HT-29 (cell line): ENCODE results near the gene MAMLD1. TPM values are rescaled to one million over a fixed set of nuclear protein-coding genes. Genes with fewer than 3 reads are reported as not detected.

Experiments
- DNase-seq: peaks from one replicate; pipeline ENCODE4 v3.0.0-alpha.2; 2015; ENCODE audit warnings: low spot score
- total RNA-seq: library from RNA; depleted of rRNA; stranded (reverse); fragments of >200 nt; shearing (Covaris generic); gene quantifications from 2 replicates; pipeline ENCODE4 v1.2.3, GENCODE V29; 2014

Gene MAMLD1
- total RNA-seq, 1 experiment from 2014 or later, result 0.15 TPM

DNA sequence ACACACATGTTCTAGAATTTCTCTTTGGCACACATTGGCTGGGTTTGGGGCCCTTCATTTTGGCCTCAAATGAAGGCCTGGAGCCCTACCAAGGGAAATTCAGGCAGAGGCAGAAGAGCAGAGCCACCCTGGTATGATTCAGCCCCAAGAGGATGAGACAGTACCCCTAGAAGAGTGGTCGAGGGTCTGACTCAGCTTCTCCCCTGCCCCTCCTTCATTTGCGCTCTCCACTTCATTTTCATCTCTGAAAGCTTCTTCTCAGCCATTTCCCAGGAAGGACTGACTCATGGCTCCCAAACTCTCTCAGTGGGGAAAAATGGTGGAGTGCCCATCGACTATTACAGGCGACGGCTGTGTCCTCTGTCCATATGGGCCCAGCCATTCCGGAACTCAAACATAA is 43.5 kb downstream of the MAMLD1 start:
- DNase-seq, result no peak

DNA sequence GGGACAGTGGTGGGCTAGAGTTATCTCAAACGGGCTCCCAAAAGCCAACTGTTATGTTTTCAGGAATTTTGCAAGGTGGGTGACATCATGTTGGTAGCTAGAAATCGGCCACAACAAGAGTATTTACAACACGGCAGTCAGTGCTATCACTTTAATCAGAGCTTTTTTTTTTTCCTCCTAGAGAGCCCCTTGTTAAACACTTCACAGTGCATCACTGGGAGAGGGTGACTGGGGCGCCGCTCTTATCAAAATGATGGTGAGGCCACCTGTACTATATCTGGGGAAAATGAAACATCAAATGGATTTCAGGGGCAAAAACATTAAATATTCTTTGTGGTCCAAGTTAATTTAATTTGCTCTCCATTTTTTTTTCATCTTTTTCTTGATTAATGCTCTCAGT is 44.9 kb downstream of the MAMLD1 start:
- DNase-seq, result no peak

DNA sequence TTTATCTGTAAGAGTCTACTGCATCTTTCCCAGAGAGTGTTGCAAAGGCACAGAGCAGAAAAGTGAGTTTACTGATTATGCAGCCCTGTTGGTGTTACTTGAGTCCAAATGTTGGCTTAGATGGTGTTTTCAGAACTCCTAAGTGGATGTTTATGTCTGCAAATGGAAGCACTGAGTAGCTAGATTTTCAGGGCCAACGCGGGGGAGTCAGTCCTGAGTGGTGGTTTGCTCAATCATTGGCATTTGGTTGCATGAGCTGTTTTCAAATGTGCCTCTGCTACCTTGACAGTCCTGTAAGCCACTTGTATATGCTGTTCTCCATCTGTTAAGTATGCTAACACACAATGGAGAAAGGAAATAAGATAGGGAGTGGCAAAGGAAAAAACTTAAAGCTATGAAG is 45.4 kb downstream of the MAMLD1 start:
- DNase-seq, result no peak

DNA sequence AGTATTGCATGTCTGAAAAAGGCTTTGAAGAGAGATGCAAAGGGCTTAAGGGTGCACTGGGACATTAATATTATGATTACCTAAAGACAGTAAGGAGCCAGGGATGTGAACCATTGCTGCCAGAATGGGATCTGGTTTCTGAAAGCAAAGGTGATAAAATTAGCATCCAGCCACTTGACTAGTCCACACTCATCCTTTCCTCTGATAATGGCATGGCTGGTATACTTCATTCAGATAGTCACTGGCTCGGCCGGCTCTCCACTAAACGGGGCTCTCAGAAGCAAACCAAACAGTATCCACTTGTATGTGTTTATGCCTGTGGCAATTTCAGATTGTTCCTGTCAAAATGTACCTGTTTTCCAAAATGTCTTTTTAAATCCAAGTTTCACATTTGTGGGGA is 46.4 kb downstream of the MAMLD1 start:
- no peak for DNase-seq

DNA sequence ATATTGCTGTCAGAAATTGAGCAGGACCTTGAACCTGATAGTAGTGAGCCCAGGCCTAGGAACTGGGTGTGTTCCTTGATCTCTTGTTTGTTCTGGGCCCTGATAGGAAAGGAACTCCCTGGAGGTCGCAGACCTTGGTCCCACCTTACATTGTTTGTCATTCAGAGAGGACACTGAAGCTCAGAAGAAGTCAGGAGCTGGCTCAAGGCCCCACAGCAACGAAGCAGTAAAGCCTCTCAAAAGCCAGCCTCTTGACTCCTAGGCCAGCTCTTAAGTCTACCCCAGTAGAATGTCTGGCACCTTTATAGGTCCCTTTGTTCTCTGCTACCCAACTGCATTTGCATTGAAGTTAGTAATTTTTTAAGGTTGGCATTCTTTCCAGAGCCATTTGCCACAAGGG is 46.8 kb downstream of the MAMLD1 start:
- DNase-seq, result no peak

DNA sequence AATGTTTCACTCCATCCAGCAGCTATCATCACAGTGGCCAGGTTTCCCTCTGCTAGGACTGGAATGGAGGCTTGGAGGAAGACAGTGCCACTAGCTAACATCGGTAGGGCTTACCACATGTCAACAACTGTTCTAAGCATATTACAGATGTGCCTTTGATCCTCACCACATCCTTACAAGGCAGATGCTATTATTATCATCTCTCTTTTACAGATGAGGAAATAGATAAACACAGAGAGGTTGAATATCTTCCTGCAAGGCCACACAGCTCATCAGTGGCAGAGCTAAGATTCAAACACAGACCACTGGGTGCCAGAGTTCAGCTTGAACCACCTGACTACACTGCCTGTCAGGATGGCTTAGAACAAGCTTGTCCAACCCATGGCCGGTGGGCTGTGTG is 47.4 kb downstream of the MAMLD1 start:
- no peak for DNase-seq

DNA sequence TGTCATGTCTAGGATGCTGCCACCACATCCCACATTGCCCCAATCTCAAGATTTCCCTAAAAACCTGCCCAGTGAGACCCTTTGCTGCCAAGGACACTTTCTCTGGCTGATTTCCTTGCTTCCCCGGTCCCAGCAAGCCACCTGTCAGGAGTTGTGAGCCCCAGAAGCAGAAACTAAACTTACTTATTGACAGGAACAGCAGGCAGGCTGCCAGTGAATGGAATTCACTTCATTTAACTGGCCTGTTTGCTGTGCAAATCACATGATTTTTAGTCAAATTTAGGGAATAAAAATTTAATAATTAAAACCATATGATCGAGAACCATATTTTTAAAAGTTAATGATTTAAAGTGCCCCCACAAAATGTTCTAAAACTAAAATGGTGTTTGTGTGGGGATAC is 48.5 kb downstream of the MAMLD1 start:
- DNase-seq, result no peak

DNA sequence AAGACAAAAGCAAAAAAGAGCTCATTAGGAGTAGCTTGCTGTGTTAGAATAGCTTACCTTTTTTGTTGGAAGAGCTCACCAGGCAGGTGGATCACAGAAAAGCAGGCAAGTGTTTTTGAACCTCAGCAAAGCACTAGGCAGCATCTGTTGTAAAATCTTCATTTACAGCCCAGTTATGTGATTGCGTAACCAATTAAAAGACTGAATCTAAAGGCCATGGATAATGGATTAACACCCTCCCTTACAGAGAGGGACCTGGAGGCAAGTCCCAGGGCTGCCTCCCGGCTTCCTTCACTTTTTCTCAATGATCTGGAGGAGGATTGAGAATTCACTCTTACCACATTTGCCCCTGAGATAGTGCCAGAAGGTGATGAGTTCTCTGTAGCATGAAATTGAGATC is 51.1 kb downstream of the MAMLD1 start:
- DNase-seq, result no peak

DNA sequence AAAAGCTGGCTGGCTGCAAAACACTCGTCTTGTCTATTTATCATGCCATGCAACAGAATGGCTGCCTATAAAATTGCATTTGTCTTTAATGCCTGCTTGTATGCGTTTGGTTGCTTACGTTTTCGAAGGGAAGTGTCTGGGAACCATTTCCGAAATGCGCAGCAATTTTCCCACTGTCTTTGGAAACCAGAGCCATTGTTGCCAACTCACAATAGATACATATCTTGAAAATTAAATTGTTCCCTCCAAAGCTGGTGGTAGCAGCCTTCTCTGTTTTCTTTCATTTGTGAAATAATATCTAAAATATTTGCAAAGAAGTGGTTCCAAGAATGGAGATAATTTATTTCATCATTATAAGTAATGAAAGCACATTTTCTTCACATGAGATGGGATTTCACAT is 53.4 kb downstream of the MAMLD1 start:
- no peak for DNase-seq

DNA sequence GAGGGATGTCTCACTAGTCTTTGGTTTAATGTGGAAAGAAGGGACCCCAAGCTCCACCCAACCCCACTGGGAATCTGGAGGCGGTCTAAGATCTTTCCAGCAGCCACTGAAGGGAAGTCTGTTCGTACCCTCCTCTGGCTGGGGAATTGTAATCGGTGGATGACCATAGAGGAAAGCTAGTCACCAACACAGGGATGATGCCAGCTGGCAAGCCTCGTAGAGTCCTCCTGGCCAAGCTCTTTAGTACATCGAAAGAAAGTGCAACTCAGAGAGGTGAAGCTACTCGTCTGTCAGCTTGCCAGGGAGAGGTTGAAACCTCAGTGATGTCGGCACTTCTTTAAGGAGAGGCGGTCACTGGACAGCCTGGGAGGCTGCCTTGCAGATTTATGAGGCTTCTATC is 58.7 kb downstream of the MAMLD1 start:
- DNase-seq, result no peak

DNA sequence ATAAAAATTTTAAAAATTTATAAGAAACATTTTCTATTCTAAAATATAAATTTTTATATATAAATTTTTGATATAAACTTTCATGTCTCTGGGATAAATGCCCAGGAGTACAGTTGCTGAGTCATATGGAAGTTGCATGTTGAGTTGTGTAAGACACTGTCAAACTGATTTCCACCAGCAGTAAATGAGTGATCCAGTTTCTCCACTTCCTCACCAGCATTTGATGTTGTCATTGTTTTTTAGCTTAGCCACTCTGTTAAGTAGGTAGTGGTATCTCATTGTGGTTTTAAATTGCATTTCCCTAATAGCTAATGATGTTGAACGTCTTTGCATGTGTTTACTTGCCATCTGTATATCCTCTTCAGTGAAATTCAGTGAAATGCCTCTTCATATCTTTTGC is 66.5 kb downstream of the MAMLD1 start:
- no peak for DNase-seq

DNA sequence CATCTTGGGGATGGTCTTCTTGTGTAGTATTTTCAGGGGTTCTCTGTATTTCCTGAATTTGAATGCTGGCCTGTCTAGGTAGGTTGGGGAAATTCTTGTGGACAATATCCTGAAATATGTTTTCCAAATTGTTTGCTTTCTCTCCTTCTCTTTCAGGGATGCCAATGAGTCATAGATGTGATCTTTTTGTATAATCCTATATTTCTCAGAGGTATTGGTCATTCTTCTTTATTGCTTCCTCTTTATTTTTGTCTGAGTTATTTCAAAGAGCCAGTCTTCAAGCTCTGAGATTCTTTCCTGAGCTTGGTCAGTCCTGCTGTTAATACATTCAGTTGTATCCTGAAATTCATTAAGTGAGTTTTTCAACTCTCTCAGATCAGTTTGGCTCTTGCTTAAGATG is 73.1 kb downstream of the MAMLD1 start:
- DNase-seq, result no peak

DNA sequence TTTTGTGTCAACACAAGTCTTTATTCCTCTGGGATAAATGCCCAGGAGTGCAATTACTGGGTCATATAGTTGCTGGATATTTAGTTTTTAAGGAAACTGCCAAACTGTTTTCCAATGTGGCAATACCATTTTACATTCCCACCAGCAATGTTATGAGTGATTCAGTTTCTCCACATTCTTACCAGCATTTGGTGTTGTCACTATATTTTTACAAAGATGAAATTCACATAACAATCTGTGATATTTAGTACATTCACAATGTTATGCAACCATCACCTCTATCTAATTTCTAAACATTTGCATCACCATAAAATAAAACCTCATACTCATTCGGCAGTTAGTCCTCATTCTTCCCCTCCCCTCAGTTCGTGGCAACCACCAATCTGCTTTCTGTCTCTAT is 75.0 kb downstream of the MAMLD1 start:
- no peak for DNase-seq

DNA sequence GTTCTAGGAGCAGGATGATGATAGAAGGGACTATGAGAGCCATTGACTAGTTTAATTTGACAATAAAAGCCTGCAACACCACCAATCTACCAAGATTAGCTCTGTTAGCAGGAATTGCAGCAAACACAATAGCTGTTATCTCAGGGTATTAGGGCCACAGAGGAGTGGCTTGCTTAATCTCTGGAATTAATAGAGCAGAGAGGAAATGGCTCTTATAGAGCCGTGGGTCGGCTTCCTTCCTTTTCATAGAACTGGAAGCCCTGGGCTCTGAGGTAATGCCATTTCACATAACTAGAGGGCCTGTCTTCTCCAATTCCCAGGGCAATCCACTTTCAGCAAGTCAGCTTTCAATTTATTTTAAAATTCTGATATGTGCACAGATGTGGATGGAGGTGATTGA is 83.0 kb downstream of the MAMLD1 start:
- DNase-seq, result no peak

DNA sequence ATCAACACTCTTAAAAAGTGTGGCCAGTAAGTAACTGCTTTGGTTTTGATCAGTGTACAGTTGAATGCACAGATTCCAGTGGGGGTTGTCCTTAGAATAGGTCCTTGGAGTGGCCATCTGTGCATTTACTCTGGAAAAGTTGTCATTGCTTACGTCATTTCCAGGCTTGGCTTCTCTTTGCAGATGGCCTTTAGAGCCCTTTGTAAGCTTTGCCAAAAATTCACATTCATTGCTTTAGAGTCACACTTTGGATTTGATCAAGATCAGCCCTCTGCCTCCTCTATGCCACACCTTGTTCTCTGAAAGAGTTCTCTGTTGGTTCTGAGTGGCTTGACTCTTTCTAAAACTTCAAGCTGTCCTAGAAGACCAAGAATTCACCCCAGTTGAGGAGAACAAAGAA is 83.9 kb downstream of the MAMLD1 start:
- no peak for DNase-seq

DNA sequence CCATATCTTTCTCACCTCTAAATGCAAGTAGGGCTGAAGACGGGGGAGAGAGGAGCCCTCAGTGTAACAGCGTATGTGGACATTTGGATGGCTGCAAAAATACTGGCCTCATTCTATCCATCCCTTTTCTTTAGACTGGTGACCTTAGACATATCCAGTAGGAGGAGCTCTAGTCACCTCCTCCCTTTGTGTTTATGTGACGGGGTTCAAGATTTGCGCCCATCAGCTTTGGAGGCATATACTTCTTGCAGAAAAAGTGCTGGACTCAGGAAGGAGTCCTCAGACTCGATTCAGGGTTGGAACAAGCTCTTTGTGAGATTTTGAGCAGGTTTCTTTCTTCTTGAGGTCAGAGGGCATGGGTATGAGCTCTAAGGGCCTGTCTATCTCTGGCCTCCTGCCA is 86.2 kb downstream of the MAMLD1 start:
- DNase-seq, result peak; percentile 17

DNA sequence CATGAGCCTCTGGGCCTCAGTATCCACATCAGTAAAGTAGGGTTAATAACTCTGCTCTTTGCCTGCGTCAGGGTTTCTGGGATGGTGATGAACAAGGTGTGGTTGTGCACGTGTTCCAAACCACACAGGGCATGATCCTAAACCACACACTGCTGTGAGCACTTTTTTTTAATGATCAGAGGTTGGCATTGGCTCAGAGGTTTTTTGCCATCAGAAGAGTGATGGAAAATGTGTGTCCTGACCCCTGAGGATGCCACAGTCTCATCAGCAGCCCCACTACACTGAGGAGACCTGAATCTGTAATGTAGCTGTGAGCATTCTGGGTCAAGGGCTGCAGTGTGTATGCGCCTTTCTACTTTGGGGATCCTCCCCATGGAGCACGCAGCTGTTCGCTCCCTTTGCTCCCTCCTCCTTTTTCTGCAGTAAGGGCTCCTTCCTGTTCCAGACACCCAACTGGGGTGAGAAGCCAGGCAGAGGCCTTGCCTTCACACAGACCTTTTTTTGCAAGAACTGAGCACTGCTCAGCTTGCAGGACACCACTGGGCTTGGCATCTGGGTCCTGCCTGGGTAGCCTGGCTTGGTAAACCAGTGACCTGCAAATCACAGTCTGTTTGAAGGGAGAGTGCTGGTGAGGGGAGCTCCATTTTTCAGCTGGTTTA is 87.5 kb downstream of the MAMLD1 start:
- no peak for DNase-seq

DNA sequence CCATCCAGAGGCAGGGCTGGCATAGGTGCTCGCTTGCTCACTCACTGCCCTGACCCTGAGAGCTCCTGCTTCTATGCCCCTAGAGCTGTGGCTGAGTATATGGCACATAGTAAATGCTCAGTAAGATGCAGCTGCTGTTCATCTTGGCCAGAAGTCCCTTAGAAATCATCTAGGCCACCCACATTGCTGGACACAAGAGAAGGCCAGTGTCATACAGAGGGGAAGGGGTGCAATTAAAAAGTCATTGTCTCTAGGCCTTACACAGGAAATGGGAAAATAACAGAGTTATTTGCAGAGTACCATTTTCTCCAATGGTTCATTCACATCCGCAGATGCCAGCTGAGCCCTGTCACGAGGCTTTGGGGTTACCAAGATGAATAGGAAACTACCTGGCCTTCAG is 88.8 kb downstream of the MAMLD1 start:
- no peak for DNase-seq

DNA sequence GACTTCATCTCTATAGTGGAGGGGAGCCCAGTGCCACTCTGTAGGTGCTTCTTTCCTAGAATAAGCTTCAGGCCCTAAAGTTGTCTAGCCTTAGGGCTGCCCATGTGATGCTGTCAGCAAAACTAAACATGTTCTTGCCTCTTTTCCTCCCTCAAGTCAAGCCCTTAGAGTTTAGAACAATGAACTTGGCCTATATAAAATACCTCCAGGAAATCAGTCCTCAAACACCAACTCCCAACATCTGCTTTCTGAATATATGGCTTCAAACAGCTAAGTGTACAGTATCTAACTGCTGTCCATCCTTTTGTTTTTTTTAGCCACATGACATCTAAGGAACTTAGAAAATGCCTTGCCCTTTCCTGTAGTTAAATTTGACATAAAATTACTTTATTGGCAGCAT is 91.0 kb downstream of the MAMLD1 start:
- no peak for DNase-seq

DNA sequence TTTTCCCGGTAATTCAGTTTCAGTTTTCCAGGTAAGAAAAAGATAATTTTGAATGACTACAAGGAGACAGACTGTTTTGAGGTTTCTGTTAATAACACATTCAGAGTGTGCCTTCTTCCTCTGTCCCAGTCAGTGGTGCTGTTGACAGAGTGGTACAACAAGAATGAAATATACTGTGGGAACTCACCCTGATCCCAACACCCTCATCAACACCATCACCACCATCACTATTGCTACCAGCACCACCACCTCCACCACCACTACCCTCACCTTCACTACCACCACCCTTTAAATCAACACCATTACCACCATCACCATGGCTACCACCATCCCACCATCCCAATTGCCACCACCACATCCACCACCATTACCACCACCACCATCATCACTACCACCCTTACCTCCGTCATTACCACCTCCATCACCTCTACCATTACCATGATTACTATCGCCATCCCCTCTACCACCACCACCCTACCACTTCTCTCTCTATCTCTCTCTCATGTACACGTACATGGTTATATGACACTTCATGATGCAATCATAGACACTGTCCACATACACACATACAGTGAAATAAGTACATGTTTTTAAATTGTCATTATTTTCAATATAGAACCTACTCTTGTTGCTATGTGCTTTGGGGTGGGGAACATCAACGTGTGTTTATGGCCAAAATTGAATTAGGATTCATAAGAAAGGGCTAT is 91.5 kb downstream of the MAMLD1 start:
- no peak for DNase-seq

DNA sequence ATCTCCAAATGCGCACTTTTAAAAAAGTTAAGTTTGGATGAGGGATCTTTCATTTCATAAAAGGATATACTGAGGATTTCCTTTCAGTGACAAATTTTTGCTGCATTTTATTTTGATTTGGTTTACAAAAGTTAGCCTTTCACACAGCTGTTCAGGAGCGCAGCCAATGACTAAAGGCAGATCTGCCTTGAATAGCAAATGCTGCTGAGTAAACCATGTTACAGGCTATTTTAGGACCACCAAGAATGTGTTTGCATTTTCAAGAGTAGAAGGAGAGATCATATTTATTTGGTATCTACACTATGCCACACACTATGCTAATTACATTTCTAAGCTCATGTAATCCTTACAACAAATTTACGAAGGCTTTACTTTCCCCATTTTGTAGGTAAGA is 92.1 kb downstream of the MAMLD1 start:
- no peak for DNase-seq

DNA sequence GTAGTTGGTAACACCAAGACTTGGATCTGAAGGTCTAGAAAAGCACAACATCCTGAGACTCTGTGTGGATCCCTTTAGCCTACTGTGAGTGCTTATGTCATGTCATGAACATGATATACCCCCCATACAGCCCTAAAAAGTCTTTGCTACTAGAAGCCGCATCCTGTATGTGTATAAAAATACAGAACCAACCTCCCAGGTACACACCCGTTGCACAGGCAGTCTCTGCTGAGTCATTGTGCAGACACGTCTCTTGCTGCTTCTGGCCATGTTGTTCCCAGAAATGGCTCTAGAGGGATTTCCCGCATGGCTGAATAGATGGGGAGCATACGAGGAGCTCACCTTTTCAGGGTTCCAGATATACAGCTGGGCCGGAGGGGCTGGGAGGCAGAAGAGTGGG is 93.3 kb downstream of the MAMLD1 start:
- DNase-seq, result peak; percentile 7

DNA sequence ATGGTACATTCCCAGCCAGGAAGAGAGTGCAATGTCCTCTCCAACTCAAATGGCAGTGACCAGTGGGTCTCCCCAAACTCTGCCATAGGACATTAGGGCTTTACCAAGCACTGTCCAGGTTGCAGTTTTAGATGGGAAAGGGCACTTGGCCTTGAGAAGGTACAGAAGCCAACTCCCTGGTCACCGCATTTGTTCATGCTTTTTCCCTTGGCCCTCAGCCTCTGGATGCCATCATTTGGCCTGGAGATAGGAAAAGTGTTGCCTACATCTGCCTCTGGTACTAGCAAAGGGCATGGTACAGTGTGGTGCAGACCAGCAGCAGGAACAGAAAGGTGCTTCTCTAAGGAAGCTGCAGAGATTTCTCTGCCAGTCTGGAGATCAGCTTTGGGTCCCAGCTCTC is 93.8 kb downstream of the MAMLD1 start:
- DNase-seq, result no peak

DNA sequence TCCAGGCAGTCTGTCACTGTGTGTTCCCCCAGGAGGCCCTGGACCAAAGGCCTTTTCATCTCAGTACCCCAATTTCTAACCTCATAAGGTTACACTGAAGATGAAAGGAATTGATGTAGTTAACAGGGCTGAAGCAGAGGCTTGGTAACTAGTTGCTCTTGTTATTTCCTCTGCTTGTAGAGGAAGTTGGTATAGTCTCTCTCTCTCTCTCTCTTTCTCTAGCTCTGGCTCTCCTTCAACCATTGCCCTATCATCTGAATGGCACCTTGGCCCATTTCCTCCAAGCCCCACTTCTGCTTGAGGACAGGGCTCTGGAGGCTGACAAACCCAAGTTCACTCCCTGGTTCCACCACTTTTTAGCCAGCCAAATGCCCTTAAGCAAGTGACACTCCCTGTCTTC is 96.1 kb downstream of the MAMLD1 start:
- DNase-seq, result no peak
